T-helper 17 cell (primary cell): ENCODE measurements around the gene CFC1B. TPM values are rescaled to one million over a fixed set of nuclear protein-coding genes. Genes with fewer than 3 reads are reported as not detected.

ENCODE experiments used
- total RNA-seq, 4 donors: library from RNA in 2 of 4; stranded (reverse) in 2 of 4; gene quantifications; one replicate each; pipeline ENCODE4 v1.2.3 and lab custom pipeline; 2022 to 2026

Gene CFC1B
- total RNA-seq, 2 donors from 2014 or later, result not detected

Other genes starting within 250 kb of the CFC1B start
- gene IMP4, start 178.3 kb upstream of the CFC1B start, total RNA-seq, result 10 to 100 TPM; 59.3 to 65.6 TPM
- gene PTPN18, start 165.2 kb upstream of the CFC1B start, total RNA-seq, result 100 to 1,000 TPM in 1 of 2 donors, 10 to 100 TPM in 1; 53.2 to 102 TPM
- gene POTEI, start 11.9 kb upstream of the CFC1B start, total RNA-seq, result not detected
- not detected for gene CFC1, start 78.4 kb downstream of the CFC1B start, total RNA-seq
- not detected for gene POTEJ, start 90.2 kb downstream of the CFC1B start, total RNA-seq
- not detected for gene GPR148, start 207.8 kb downstream of the CFC1B start, total RNA-seq
- gene AMER3, start 234.3 kb downstream of the CFC1B start, total RNA-seq, result not detected